NOMO-1 treated with dmso at 0.1 percent for 144 hours (cell line): Measurements from ENCODE around the gene ANKRD24.
"Not testable (repeated sequence)": the region's sequence is repeated elsewhere in the genome, so short reads cannot be mapped to it uniquely, and the experiment has no call there.

Source experiments
- DNase-seq: peaks from one replicate; lab custom pipeline; 2025; ENCODE audit not compliant: unreplicated experiment; lab: John Stamatoyannopoulos, UW

The ANKRD24 gene

GRCh38 chr19:4229179-4229931 is 46.9 kb downstream of the ANKRD24 start, which contains the start of gene EBI3:
Gene EBI3, plus strand, starts transcription at chr19:4229523. Its CDS starts 28 bp downstream, at chr19:4229551.
- no peak for DNase-seq

- not testable (repeated sequence) for DNase-seq
Observed at GRCh38 chr19:4230237-4230636, 47.7 kb downstream of the ANKRD24 start.

- not testable (repeated sequence) for DNase-seq
Observed at GRCh38 chr19:4231521-4231920, 49.0 kb downstream of the ANKRD24 start.

GRCh38 chr19:4232139-4232538 is 49.6 kb downstream of the ANKRD24 start:
- DNase-seq = not testable (repeated sequence)

GRCh38 chr19:4232614-4233281 is 50.3 kb downstream of the ANKRD24 start:
- no peak for DNase-seq

- DNase-seq = peak; percentile 12
Observed at GRCh38 chr19:4233282-4233853, 50.9 kb downstream of the ANKRD24 start.

- no peak for DNase-seq
Observed at GRCh38 chr19:4234142-4234861, 51.8 kb downstream of the ANKRD24 start.

- no peak for DNase-seq
Observed at GRCh38 chr19:4234862-4235201, 52.3 kb downstream of the ANKRD24 start.

- DNase-seq = not testable (repeated sequence)
Observed at GRCh38 chr19:4237510-4237909, 55.0 kb downstream of the ANKRD24 start.

- no peak for DNase-seq
Observed at GRCh38 chr19:4238831-4239230, 56.3 kb downstream of the ANKRD24 start.

GRCh38 chr19:4241824-4242430 is 59.4 kb downstream of the ANKRD24 start:
- DNase-seq = no peak

- DNase-seq = not testable (repeated sequence)
Observed at GRCh38 chr19:4245938-4246337, 63.4 kb downstream of the ANKRD24 start.

- DNase-seq = peak; percentile 99
Observed at GRCh38 chr19:4246767-4247593, 64.5 kb downstream of the ANKRD24 start, which contains the start of gene YJU2. Gene YJU2, plus strand, starts transcription at chr19:4247080. Its CDS starts 67 bp downstream, at chr19:4247147.

- DNase-seq = no peak
Observed at GRCh38 chr19:4256563-4256962, 74.1 kb downstream of the ANKRD24 start.

- no peak for DNase-seq
Observed at GRCh38 chr19:4257025-4257424, 74.5 kb downstream of the ANKRD24 start.

GRCh38 chr19:4258181-4258580 is 75.7 kb downstream of the ANKRD24 start:
- DNase-seq = no peak

- DNase-seq = peak; percentile 21
Observed at GRCh38 chr19:4260613-4261191, 78.2 kb downstream of the ANKRD24 start.

GRCh38 chr19:4264812-4265211 is 82.3 kb downstream of the ANKRD24 start:
- DNase-seq = no peak

GRCh38 chr19:4266253-4267000 is 83.9 kb downstream of the ANKRD24 start:
- no peak for DNase-seq
